Iris pigment epithelial cell (primary cell): ENCODE measurements around the gene MCTP1.

Experiments
- DNase-seq: peaks from one replicate; pipeline ENCODE4 v3.0.0-alpha.2; 2011; ENCODE audit warnings: low read depth

The MCTP1 gene

GRCh38 chr5:94759961-94760360 lies 524.9 kb downstream of the MCTP1 start:
- no peak for DNase-seq

GRCh38 chr5:94759022-94759421 lies 525.9 kb downstream of the MCTP1 start:
- DNase-seq: no peak

DNA sequence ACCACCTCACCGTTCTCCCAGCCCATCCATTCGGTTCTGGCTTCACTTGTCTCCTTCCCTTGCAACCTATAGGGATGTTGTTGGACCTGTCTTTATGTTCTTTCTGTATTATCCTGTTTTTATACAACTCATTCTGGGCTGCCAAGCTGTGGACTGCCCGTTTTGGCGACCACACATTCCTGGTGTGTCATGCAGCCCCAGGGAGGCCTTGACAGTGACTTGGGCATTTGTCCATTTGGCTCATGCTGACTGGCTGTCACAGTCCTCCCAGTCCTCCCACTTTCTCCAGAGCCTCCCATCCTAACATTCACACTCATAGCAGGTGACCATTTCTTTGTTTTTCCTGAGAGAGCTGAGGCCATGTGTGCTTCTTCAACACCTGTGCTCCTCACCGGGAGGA lies 530.1 kb downstream of the MCTP1 start:
- DNase-seq: no peak

DNA sequence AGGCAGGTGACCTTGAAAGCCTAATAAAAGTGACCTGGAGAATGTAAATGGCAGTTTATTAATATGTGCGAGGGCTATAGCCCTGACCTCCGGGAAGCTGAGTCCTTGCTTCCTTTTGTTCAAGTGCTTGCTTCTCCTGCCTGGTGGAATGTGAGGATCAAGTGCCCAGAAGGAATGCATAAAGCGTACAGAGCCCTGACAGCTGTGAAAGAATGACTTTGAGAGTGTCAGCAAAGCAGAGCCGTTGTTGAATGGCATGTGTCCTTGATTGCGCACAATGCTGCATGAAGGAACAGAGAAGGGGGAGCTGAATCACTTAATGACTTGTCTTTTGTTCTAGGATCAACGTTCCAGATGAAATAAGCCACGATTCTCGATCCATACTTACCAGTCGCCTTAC lies 533.4 kb downstream of the MCTP1 start:
- DNase-seq: no peak

DNA sequence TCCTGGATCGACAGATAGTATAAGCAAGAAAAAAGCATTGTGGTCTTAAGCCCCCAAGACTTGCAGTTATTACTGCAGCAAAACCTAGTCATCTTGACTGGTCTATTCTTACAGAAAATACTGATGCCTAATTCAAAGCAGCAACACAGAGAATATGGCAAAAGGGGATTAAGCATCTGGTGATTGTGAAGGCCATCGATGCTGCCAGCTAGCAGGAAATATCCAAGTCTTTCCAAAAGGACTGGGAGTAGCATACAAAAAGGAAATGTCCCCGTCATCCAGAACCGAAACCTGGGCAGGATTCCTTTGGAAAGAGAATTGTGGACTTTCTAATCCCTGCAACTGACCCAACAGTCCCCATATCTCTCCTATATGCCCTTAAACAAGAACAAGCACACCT lies 534.2 kb downstream of the MCTP1 start:
- no peak for DNase-seq

- no peak for DNase-seq
Observed at GRCh38 chr5:94749042-94749441, 535.9 kb downstream of the MCTP1 start.

GRCh38 chr5:94748212-94748611 lies 536.7 kb downstream of the MCTP1 start:
- no peak for DNase-seq

- no peak for DNase-seq
Observed at GRCh38 chr5:94747371-94747770, 537.5 kb downstream of the MCTP1 start.

DNA sequence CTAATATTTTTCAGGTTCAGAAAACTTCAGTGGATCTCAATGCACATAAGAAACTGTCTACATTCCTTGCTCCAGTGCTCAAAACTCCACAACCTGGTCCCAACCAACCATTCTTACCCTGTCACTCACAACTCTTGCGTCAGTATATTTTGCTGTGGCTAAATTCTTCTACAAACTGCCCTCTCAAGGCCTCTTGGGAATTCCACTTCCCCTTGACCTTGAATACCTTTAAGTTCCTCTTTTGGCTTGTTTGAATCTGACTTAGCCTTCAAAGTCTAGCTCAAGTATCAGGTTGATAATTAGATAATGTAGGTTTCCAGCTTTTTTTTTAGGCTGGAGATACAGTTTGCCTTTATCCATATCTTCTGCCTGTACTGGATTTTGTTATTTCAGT lies 538.2 kb downstream of the MCTP1 start:
- peak; percentile 53 for DNase-seq

DNA sequence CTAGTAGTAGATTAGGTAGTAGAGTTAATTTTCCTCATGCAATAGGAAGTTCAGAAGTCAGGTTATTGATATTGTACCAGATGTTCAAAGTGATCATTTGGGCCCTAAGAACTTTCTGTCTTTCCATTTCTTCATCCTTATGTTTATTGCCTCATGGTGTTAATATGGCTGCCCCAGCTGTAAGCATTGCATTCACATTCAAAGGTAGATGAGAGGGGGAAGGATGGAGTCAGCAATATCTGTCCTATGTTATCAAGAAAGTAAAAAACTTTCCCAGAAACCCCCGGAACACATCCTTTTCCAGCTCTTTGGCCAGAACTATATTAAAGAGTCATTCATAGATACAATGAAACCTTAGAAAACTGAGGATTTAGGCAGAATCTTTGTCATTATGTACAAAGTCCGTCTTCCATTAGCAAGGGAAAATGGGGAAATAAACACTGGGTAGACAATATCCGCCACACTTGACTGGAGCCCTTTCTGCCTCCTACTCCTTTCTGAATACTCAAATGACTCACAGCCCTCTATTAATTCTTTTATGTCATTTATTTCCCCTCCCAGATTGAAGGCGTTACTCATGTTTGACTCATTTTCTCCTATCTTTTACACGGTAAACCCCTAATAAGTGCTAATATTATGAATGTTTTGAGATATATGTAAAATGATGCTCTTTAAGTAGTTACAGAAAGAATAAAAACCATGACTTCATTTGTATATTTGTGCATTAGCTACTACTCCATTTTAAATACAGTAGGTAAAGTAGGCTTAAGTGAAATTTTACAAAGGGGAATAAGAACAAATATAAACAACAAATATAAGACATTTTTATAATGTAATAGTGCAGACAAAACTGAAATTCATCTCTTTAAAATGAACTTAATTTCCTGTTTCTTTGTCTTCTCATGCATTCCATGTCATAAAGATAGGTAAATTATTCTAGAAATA lies 538.8 kb downstream of the MCTP1 start:
- peak; percentile 76 for DNase-seq

DNA sequence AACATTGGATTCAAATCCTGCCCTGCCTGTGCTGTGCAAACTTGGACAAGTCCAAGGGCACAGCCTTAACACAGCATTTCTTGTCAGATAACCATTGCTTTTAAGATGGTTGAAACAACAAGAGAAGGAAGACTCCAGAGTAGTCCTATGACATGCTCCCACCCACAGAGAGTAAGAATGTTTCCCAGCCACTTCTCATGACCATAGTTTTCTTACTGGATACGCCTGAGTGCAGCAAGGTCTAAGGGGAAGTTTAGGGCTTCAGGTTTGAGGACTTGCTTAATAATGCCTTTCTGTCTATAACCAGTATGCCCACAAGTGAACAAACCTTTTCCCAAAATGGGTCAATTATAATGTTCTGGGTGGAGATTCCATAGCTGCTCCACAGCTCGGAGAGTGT lies 540.0 kb downstream of the MCTP1 start:
- DNase-seq: no peak

DNA sequence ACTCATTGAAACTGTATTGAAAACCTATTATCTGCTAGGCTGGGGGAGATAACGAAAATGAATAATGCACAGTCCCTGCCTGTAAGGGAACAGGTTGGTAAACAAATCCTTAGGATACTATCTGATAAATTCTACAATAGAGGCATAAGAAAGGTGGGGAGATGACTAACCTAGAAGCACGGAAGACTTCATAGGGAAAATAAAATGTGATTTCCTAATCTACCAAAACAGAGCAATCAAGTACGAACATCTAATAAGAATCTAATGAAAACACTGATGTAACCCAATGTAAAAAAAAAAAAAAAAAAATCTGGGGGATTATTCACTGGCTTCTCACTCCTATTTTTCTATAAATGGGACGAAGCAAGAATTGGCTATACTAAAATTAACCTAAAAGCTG lies 542.0 kb downstream of the MCTP1 start:
- DNase-seq: no peak

GRCh38 chr5:94740286-94740685 lies 544.6 kb downstream of the MCTP1 start:
- DNase-seq: no peak

- DNase-seq: no peak
Observed at GRCh38 chr5:94736498-94736897, 548.4 kb downstream of the MCTP1 start.

GRCh38 chr5:94731471-94731870 lies 553.4 kb downstream of the MCTP1 start:
- no peak for DNase-seq

- DNase-seq: no peak
Observed at GRCh38 chr5:94725142-94725541, 559.8 kb downstream of the MCTP1 start.

GRCh38 chr5:94715768-94716167 lies 569.1 kb downstream of the MCTP1 start:
- DNase-seq: no peak

DNA sequence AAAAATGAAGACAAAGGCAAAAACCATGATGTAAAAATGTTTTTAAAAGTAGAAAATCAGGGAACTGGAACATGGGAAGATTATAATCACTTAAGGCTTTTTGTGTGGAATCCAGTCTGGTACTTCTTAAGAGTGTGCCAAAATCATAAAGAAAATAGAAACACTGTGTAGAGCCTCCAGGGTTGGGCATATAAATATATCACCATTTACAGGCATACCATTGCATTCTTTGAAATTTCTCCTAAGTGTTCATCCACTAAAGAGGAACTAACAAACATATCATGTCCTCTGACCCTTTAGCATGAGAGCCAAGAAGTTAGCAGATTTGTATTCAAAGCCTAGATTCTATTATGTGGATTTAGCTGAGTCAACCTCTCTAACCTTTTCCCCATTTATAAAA lies 573.1 kb downstream of the MCTP1 start:
- DNase-seq: no peak

DNA sequence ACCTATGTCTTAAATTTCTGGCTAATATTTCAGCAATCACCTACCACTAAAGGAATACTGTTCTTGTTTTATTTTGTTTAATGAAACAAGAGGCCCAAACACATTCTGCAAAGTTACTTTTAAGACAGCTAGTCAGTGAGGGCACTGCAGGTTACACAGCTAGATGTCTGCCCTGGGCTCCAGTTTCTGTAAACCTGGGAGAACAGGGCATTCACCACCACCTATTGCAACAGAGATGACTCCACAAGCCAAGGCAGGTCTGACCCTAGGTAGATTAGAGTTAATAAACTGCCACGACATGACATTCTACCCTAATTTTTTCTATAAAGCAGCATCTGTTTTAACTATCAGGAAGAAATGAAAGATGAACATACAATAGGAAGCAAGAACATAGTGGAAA lies 575.6 kb downstream of the MCTP1 start:
- no peak for DNase-seq

DNA sequence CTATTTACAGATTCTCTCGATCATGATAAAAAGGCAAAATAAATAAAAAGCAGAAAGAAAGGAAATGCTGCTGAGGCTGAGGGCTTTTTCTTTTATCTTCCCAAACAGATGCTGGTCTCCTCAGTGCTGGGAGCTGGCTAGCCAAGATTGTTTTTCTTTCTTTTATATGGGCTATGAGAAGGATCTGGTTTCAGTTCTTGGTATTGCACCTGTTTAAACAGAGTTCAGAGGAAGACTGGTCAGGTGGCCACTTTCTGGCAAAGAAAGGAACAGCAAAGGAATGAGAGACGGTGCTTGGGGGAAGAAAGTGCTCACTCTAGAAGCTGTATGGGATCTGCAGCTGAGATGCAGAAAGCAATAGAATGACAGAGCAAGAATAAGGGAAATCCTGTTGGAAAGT lies 577.5 kb downstream of the MCTP1 start:
- peak; percentile 23 for DNase-seq

- peak; percentile 32 for DNase-seq
Observed at GRCh38 chr5:94705427-94705826, 579.5 kb downstream of the MCTP1 start.

DNA sequence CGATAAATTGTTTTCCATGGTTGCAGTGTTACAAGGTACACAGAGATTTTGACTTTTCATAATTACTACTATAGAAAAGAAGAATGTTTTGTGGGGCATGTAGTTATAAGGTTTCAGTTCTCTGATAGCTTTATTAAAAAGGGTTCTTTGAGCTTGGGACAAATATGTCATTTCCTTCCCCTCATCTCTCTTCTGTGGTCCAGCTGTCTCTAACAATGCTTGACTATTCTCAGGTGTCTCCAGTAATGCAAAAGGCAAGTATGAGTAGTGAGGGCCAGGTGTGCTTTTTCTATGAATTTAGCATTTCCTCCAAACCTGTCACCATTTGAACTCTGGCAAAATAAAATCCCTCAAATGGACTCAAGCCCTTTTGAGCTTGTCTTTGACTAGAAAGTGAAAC lies 582.2 kb downstream of the MCTP1 start:
- no peak for DNase-seq

DNA sequence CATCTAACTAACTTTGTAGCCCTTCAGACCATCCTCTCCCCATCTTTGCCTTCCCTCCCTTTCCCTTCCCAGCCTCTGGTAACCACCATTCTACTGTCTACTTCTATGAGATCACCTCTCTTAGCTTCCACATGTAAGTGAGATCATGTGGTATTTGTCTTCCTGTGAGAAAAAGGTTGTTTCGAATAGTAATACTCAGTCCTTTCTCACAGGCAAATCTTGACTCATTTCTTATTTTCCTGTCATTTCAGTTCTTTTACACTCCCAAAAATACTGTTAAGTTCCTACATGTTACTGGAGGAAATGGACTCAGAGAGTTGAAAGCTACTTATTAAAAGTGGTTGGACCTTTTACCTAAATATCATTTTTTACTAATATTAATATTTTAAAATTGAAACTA lies 584.3 kb downstream of the MCTP1 start:
- no peak for DNase-seq

- DNase-seq: no peak
Observed at GRCh38 chr5:94699562-94699961, 585.3 kb downstream of the MCTP1 start.
